Stimulated activated naive CD8-positive, alpha-beta T cell treated with anti-CD3 and anti-CD28 coated beads, Interleukin-15, Interleukin-2, amounts not matched to agents 100 U/mL and 50 U/mL, for 24 hours (primary cell): ENCODE measurements around the gene PTPN11.
"Not testable (repeated sequence)": the region's sequence is repeated elsewhere in the genome, so short reads cannot be mapped to it uniquely, and the experiment has no call there.

ENCODE experiments used
- ATAC-seq: fragments of 150-1000 bp; cut with Tn5 transposase; one replicate; pipeline ENCODE4 v1.10.0; 2021
- DNase-seq: peaks from one replicate; pipeline ENCODE4 v3.0.0; 2021

The PTPN11 gene

GRCh38 chr12:112448165-112448564, 29.4 kb downstream of the PTPN11 start:
- DNase-seq, ATAC-seq: not testable (repeated sequence)

- DNase-seq (no peak), ATAC-seq (no peak)
Observed at GRCh38 chr12:112450725-112451124, 32.0 kb downstream of the PTPN11 start.

- ATAC-seq, result no peak
- no peak for DNase-seq
Observed at GRCh38 chr12:112456029-112456428, 37.3 kb downstream of the PTPN11 start.

- ATAC-seq, DNase-seq: not testable (repeated sequence)
Observed at GRCh38 chr12:112457142-112457541, 38.4 kb downstream of the PTPN11 start.

- ATAC-seq, result no peak
Observed at GRCh38 chr12:112458330-112458729, 39.6 kb downstream of the PTPN11 start.

GRCh38 chr12:112458751-112459150, 40.0 kb downstream of the PTPN11 start:
- DNase-seq (no peak), ATAC-seq (no peak)

More at GRCh38 chr12:112458330-112458729, 39.6 kb downstream of the PTPN11 start:
- no peak for DNase-seq

GRCh38 chr12:112463478-112463877, 44.7 kb downstream of the PTPN11 start:
- ATAC-seq (peak; percentile 43), DNase-seq (no peak)

- ATAC-seq (no peak), DNase-seq (no peak)
Observed at GRCh38 chr12:112464605-112465004, 45.9 kb downstream of the PTPN11 start.

GRCh38 chr12:112466011-112466422, 47.3 kb downstream of the PTPN11 start:
- DNase-seq (no peak), ATAC-seq (no peak)

GRCh38 chr12:112466835-112467234, 48.1 kb downstream of the PTPN11 start:
- DNase-seq (no peak), ATAC-seq (no peak)

GRCh38 chr12:112468046-112468445, 49.3 kb downstream of the PTPN11 start:
- ATAC-seq (no peak), DNase-seq (no peak)

- ATAC-seq, result no peak
- no peak for DNase-seq
Observed at GRCh38 chr12:112473056-112473455, 54.3 kb downstream of the PTPN11 start.

GRCh38 chr12:112479413-112479812, 60.7 kb downstream of the PTPN11 start:
- ATAC-seq (no peak), DNase-seq (no peak)

GRCh38 chr12:112480931-112481330, 62.2 kb downstream of the PTPN11 start:
- no peak for ATAC-seq
- DNase-seq, result no peak

- ATAC-seq, result no peak
Observed at GRCh38 chr12:112482733-112483132, 64.0 kb downstream of the PTPN11 start.

GRCh38 chr12:112486361-112486760, 67.6 kb downstream of the PTPN11 start:
- ATAC-seq (no peak), DNase-seq (no peak)

More at GRCh38 chr12:112482733-112483132, 64.0 kb downstream of the PTPN11 start:
- DNase-seq, result no peak

- ATAC-seq (no peak), DNase-seq (no peak)
Observed at GRCh38 chr12:112488257-112488876, 69.6 kb downstream of the PTPN11 start.

- DNase-seq, result no peak
- no peak for ATAC-seq
Observed at GRCh38 chr12:112489456-112489855, 70.7 kb downstream of the PTPN11 start.

GRCh38 chr12:112496496-112496895, 77.7 kb downstream of the PTPN11 start:
- ATAC-seq, result peak; percentile 81
- no peak for DNase-seq

- ATAC-seq, result no peak
- no peak for DNase-seq
Observed at GRCh38 chr12:112498580-112498979, 79.8 kb downstream of the PTPN11 start.

- no peak for DNase-seq
- ATAC-seq, result no peak
Observed at GRCh38 chr12:112503512-112503911, 84.8 kb downstream of the PTPN11 start.

GRCh38 chr12:112506513-112507166, 87.9 kb downstream of the PTPN11 start:
- ATAC-seq, result no peak
- no peak for DNase-seq

GRCh38 chr12:112513471-112513870, 94.7 kb downstream of the PTPN11 start:
- DNase-seq (no peak), ATAC-seq (no peak)

- ATAC-seq (no peak), DNase-seq (no peak)
Observed at GRCh38 chr12:112514456-112514855, 95.7 kb downstream of the PTPN11 start.
